Peyer's patch (tissue), 4 donors: ENCODE measurements around the gene BAG5. TPM values are rescaled to one million over a fixed set of nuclear protein-coding genes. Genes with fewer than 3 reads are reported as not detected.

Experiments used
- DNase-seq, 3 donors: peaks; one replicate each; pipeline ENCODE4 v3.0.0-alpha.2; 2017 to 2019
- H3K27ac ChIP-seq, 4 donors: fragments of 200-600 bp; sonication (generic); one replicate each; pipeline ENCODE4 v1.5.1; 2016 to 2019
- H3K27me3 ChIP-seq, 2 donors: fragments of 200-600 bp; sonication (generic); one replicate each; pipeline ENCODE4 v1.5.1; 2019
- H3K36me3 ChIP-seq, 3 donors: fragments of 200-600 bp; sonication (generic); one replicate each; pipeline ENCODE4 v1.5.1; 2016 to 2019
- H3K4me1 ChIP-seq, 4 donors: fragments of 200-600 bp; sonication (generic); one replicate each; pipeline ENCODE4 v1.5.1; 2016 to 2019
- H3K4me3 ChIP-seq, 4 donors: fragments of 200-600 bp; sonication (generic); 1 replicate in 3 of 4; 2 replicates in 1 of 4; pipeline ENCODE4 v1.5.1; 2016 to 2019; ENCODE audit warnings: mild to moderate bottlenecking in 1 of 4
- H3K9me3 ChIP-seq, 4 donors: fragments of 200-600 bp; sonication (generic); one replicate each; pipeline ENCODE4 v1.5.1; 2016 to 2019; ENCODE audit warnings: mild to moderate bottlenecking in 1 of 4
- POLR2A ChIP-seq, 2 donors: fragments of 450-650 bp; IDR thresholded peaks; one replicate each; pipeline ENCODE4 v1.5.1; 2017; ENCODE audit warnings: antibody characterized with exemption in 2 of 2, mild to moderate bottlenecking in 2 of 2, moderate library complexity in 2 of 2
- total RNA-seq, 4 donors: library from RNA; depleted of rRNA; stranded (reverse); fragments of >200 nt; gene quantifications; one replicate each; pipeline ENCODE4 v1.1.0, GENCODE V29; 2016
- TF ChIP-seq, protein P1 (sequence below), 6 experiments: fragments of 450-650 bp in 4 of 6; fragments of 200-600 bp in 2 of 6; sonication (generic) in 1 of 6; IDR thresholded peaks; one replicate each; pipeline ENCODE4 v1.5.1; 2017 to 2019; ENCODE audit warnings: antibody characterized with exemption in 6 of 6, mild to moderate bottlenecking in 3 of 6, moderate library complexity in 1 of 6

Gene BAG5
- total RNA-seq, 4 donors from 2014 or later: 18.0 to 38.0 (median 19.5) TPM

DNA sequence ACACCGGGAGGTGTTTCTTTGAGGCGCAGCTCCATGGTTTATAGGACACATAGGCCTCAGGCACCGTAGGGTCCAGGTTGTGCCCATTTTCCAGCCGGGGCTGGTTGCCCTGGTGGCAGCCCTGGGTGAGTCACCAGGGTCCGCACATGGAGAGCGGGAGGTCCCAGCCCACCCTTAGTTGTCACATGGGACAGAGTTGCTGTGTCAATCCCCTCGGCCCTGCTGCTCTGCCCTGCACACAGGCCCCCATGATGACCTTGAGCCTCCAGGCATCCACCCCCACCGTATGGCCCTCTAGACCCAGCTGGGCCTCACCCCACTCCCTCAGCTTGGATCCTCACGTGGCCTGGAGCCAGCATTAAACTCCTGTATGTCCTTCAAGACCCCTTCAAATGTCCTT is 25.8 kb downstream of the BAG5 start:
- TF ChIP-seq POLR2A (IDR thresholded peaks at IDR 0.05): no peak
- TF ChIP-seq, protein P1, sequence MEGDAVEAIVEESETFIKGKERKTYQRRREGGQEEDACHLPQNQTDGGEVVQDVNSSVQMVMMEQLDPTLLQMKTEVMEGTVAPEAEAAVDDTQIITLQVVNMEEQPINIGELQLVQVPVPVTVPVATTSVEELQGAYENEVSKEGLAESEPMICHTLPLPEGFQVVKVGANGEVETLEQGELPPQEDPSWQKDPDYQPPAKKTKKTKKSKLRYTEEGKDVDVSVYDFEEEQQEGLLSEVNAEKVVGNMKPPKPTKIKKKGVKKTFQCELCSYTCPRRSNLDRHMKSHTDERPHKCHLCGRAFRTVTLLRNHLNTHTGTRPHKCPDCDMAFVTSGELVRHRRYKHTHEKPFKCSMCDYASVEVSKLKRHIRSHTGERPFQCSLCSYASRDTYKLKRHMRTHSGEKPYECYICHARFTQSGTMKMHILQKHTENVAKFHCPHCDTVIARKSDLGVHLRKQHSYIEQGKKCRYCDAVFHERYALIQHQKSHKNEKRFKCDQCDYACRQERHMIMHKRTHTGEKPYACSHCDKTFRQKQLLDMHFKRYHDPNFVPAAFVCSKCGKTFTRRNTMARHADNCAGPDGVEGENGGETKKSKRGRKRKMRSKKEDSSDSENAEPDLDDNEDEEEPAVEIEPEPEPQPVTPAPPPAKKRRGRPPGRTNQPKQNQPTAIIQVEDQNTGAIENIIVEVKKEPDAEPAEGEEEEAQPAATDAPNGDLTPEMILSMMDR (IDR thresholded peaks at IDR 0.05): no peak
- Histone ChIP-seq H3K4me3 (no peak overlapping the region), H3K36me3 (peaks cover 0 to 7% (median 0%) of the 10 kb centered on the region in 3 donors), H3K4me1 (peaks cover 0 to 48% (median 2%) of the 10 kb centered on the region in 4 donors), H3K27me3 (no peaks in the 10 kb centered on the region), H3K9me3 (no peaks in the 10 kb centered on the region), H3K27ac (no peak overlapping the region)
- no peak for DNase-seq

DNA sequence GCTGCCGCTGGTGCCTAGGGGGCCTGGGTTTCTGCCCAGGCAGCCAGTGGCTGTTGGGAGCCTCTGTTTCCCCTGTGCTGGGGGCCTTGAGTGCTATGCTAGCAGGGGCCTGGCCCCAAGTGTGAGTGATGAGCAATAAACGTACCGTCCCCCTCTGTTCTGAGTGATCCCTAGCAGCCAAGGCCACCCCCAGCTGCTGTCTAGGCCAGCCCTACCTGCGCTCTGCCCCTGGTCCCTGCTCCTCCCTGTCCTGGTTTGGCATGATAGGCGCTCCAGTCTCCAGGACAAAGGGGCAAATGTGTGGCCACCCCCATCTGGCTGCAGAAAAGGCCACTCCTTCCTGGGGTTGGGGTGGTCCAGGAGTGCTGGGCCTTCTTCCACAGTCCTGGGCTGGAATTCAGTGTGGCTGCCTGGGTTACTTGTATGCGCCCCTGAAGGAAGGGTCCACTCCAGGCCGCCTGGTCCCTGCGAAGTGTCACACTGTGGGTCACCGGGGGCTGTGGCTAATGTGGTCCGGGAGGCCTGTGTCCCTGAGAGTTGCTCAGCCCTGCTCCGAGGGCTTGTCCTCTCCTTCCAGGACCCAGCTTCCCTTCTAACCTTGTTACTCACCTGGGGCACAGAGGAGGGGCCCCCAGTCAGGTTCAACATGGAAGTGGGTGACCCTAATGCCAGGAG is 26.4 kb downstream of the BAG5 start:
- DNase-seq: no peak
- Histone ChIP-seq H3K4me3 (no peak overlapping the region), H3K4me1 (peaks cover 0 to 46% (median 2%) of the 10 kb centered on the region in 4 donors)

DNA sequence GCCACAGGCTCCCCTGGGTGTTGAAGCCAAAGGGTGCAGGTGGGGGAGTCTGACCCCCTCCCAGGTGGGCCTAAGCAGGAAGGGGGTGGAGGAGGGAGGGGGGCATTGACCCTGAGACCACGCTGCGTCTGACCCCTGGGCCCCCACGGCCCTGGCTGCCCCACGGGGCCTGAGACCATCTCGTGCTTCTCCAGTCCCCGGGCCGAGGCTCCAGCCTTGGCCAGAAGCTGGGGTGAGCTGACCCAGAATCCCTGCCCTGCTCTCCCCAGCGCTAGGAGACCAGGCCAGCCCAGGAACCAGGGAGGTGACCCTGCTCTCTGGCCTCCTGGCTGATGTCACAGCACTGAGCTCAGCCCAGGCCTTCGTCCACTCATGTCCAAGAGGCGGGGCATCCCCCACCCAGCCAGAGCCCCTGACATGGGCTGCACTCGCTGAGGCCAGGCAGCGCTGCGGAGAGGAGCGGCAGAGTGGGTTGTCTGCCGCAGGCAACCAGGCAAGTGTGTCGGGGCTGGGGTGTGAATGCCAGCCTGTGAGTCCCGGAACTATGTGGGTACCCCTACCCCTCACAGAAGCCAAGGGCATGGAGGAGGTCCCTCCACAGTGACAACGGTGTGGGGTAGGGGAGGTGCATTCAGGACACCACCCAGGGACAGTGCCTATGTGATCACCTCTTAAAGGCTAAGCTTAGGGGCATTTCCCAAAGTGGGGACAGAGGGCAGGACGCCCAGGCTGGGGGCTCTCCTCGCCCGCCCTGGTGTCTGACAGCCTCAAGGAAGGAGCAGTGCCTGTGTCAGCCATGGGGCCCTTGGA is 27.2 kb downstream of the BAG5 start:
- no peak for DNase-seq
- TF ChIP-seq POLR2A (IDR thresholded peaks at IDR 0.05): no peak
- TF ChIP-seq, protein P1 (IDR thresholded peaks at IDR 0.05): no peak
- H3K27ac ChIP-seq: peak overlapping the region in 3 of 4 donors; percentile 5 to 74 (median 49)
- H3K36me3 ChIP-seq: peaks cover 0 to 7% (median 0%) of the 10 kb centered on the region in 3 donors
- H3K4me3 ChIP-seq: no peak overlapping the region
- H3K27me3 ChIP-seq: no peaks in the 10 kb centered on the region
- no peaks in the 10 kb centered on the region for H3K9me3 ChIP-seq
- H3K4me1 ChIP-seq: peaks cover 0 to 47% (median 2%) of the 10 kb centered on the region in 4 donors

More for the DNA sequence above, 26.4 kb downstream of the BAG5 start:
- H3K36me3 ChIP-seq: peaks cover 0 to 7% (median 0%) of the 10 kb centered on the region in 3 donors
- TF ChIP-seq, protein P1 (IDR thresholded peaks at IDR 0.05): no peak
- TF ChIP-seq POLR2A (IDR thresholded peaks at IDR 0.05): no peak
- H3K27ac ChIP-seq: peak overlapping the region in 2 of 4 donors; percentile 49 to 74
- H3K27me3 ChIP-seq: no peaks in the 10 kb centered on the region
- no peaks in the 10 kb centered on the region for H3K9me3 ChIP-seq

DNA sequence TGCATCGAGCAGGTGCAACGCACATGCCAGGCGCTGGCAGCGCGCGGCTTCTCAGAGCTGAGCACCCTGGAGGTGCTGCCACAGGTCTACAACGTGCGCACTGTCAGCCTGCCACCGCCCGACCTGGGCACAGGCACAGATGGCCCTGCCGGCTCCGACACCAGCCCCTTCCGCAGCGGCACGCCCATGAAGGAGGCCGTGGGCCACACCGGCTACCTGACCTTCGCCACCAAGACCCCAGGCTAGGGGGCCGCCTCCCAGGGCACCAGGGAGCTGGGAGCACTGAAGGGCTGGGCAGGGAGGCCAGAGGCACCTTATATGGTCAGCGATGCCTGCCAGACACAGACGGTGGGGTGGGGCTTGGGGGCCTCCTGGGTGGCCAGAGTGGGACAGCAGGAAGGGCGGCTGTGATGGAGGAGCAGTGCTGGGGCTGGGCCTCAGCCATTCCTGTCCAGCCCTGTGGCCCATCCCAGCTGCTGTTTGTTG is 27.8 kb downstream of the BAG5 start:
- peaks cover 5 to 49% (median 8%) of the 10 kb centered on the region in 4 donors for H3K4me1 ChIP-seq
- H3K4me3 ChIP-seq: no peak overlapping the region
- H3K36me3 ChIP-seq: peaks cover 0 to 7% (median 0%) of the 10 kb centered on the region in 3 donors
- no peak for TF ChIP-seq POLR2A (IDR thresholded peaks at IDR 0.05)
- TF ChIP-seq, protein P1 (IDR thresholded peaks at IDR 0.05): no peak
- H3K27me3 ChIP-seq: no peaks in the 10 kb centered on the region
- DNase-seq: no peak
- H3K9me3 ChIP-seq: no peaks in the 10 kb centered on the region
- H3K27ac ChIP-seq: peak overlapping the region in 2 of 4 donors; percentile 49 to 74

DNA sequence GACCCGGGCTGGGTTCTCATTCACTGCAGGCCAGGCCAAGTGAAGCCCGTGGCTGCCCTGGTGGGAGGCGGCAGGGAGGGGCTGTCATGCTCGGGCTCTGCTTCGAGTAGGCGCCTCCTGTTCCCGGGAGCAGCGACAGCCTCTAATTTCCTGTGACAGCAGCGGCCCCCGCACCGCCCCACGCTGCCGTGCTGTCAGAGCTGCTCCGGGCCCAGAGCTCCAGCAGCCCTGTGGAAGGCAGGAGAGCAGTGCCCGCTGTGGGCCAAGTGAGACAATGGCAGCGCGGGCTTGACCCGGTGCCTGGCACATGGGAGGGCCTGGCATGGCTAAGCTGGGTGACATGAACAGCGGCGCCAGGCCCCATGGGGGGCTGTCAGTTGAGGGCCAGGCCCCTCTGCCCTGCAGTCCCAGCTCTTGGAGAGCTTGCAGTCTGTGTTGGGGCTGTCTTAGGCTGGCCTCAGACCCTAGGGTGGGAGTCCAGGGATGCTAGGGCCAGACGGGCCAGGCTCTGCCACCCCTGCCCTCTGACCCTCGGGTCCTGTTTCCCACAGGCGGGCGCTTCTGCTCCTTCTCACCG is 28.4 kb downstream of the BAG5 start:
- TF ChIP-seq, protein P1 (IDR thresholded peaks at IDR 0.05): no peak
- no peak for TF ChIP-seq POLR2A (IDR thresholded peaks at IDR 0.05)
- Histone ChIP-seq H3K9me3 (no peaks in the 10 kb centered on the region), H3K4me1 (peaks cover 6 to 47% (median 10%) of the 10 kb centered on the region in 4 donors), H3K36me3 (peaks cover 0 to 7% (median 0%) of the 10 kb centered on the region in 3 donors), H3K27ac (peak overlapping the region in 2 of 4 donors; percentile 49 to 74), H3K4me3 (no peak overlapping the region), H3K27me3 (no peaks in the 10 kb centered on the region)
- no peak for DNase-seq
